Measurements from ENCODE around the gene UBXN2A. TPM values are rescaled to one million over a fixed set of nuclear protein-coding genes. Genes with fewer than 3 reads are reported as not detected.

Gene UBXN2A
- total RNA-seq, 6 experiments from 2014 or later = 4.6 to 7.9 (median 6.2) TPM

DNA sequence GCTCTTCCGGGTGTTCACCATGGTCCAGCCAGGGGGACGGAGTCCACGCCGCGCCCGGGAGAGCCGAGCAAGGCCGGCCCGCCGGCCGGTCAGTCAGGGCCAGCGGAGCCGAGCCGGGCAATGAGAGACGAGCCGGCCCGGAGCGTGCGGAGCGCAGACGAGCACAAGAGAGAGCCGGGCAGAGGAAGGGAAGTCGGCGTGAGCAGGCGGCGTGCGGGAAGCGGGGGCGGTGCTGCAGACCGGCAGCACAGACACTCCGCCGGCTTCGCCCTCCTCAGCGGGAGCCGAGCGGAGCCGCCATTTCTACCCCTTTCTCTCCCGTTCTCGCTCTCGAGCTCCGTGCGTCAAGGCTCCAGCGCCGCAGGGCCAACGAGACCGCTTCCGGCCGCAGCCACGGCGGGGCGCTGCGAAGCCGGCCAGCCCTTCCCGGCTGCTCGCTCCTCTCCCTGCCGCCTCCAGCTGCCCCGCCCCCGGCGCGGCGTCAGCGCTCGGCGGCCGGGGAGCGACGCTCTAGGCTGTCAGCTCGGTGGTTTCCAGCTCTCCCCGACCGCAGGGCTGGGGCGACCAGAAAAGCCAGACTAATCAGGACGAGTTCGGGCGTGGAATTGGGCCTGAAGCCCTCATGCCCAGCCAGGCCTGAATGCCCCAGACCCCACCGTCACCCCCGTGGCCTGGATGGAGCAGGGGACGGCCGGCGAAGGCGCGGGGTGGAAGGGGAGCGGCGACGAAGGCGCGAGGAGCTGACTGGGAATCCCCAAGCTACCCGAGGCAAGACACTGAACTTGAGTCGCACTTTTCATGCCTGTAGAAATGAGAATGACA is 13.3 kb upstream of the UBXN2A start, which contains the start of gene ATAD2B:
ATAD2B (minus strand) TSS at position 374 of the 822 bp plus-strand sequence; CDS start at position 21, 353 bp downstream.
- intact Hi-C loops (cut with DNase I) = no loop called here
- DNase-seq (peak; percentile 92 to 94 (median 92)), ATAC-seq (peak; percentile 90 to 97 (median 92))
- Histone ChIP-seq H3K9me3 (no peaks in the 10 kb centered on the region), H3K27ac (peak within 1 kb of the TSS; percentile 96 to 97 (median 97)), H3K4me1 (peaks cover 0 to 32% (median 8%) of the 10 kb centered on the region in 4 donors), H3K36me3 (no peaks in the 10 kb centered on the region), H3K27me3 (no peaks in the 10 kb centered on the region), H3K4me3 (peak within 1 kb of the TSS; percentile 75 to 88 (median 76))
- under 1% methylated on average over 22 of the region's 88 CpGs for WGBS (ENCODE audit: insufficient coverage, low coverage, low lambda C conversion rate, missing lambda C conversion rate)
- peak; percentile 89 for TF ChIP-seq POLR2A (IDR thresholded peaks at IDR 0.05)
- TF ChIP-seq, protein P1, sequence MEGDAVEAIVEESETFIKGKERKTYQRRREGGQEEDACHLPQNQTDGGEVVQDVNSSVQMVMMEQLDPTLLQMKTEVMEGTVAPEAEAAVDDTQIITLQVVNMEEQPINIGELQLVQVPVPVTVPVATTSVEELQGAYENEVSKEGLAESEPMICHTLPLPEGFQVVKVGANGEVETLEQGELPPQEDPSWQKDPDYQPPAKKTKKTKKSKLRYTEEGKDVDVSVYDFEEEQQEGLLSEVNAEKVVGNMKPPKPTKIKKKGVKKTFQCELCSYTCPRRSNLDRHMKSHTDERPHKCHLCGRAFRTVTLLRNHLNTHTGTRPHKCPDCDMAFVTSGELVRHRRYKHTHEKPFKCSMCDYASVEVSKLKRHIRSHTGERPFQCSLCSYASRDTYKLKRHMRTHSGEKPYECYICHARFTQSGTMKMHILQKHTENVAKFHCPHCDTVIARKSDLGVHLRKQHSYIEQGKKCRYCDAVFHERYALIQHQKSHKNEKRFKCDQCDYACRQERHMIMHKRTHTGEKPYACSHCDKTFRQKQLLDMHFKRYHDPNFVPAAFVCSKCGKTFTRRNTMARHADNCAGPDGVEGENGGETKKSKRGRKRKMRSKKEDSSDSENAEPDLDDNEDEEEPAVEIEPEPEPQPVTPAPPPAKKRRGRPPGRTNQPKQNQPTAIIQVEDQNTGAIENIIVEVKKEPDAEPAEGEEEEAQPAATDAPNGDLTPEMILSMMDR (IDR thresholded peaks at IDR 0.05) = peak; percentile 90 to 93 (median 92)

DNA sequence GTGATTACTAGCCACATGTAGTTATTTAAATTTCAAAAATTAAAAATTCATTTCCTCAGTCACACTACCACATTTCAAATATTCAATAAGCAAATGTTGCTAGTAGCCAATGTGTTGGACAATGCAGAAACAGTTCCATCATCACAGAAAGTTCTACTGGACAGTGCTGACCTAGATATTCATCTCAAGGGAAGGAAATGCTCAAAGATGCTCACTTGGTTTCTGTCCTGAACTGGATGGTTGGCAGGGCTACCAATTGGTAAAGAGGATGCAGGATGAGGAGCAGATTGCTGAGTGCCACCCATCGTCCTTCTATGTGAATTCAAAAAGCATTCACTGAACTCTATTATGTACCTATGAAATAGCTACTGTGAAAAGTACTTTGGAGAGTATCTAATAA is 6.0 kb upstream of the UBXN2A start:
- DNase-seq (no peak), ATAC-seq (no peak)
- Histone ChIP-seq H3K4me1 (peaks cover 0 to 3% (median under 1%) of the 10 kb centered on the region in 4 donors), H3K36me3 (no peaks in the 10 kb centered on the region), H3K4me3 (no peak overlapping the region), H3K27ac (no peak overlapping the region), H3K9me3 (no peaks in the 10 kb centered on the region), H3K27me3 (no peaks in the 10 kb centered on the region)
- WGBS (ENCODE audit: insufficient coverage, low coverage, low lambda C conversion rate, missing lambda C conversion rate) = 56% methylated on average over 1 of the region's 1 CpG
- intact Hi-C loops (cut with DNase I) = no loop called here
- TF ChIP-seq POLR2A (IDR thresholded peaks at IDR 0.05) = no peak

DNA sequence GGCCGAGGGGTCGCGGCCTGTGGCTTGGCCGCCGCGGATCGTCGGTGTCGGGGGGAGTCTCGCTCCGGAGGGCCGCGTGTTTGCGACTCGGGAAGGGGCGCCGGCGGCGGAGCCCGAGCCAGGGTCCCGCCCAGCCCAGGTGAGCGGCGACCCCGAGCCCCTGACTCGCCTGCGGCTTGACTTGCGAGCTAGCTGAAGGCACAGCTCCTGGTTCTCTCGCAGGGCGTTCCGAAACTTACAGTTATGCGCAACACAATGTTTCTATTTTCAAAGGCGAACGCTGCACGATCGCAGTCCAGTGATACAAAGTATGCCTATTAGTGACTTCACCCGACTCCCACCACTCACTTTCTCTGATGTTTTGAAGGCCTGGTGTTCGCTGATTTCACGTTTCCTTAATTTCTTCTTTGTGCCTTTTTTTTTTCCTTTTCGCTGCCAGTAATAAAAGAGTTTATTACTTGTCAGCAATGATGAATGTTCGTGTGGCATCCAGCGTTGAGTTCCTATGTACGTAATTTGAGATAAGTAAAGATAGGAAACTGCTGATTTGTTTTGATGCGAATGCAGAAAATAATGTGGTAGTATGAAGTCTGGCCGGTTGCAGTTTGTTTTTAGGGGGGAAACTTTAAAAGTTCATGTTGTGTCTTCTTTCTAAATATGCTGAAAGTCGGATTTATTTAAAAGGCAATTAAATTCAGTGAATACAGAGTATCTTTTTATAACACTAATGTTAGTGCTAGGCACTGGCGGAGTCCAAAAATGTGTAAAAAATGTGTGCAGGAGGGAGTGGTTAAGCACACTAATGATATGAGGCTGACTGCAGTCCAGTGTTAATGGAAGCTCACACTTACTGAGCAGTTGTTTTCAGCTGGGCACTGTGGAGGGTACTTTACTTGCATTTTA is 706 bp downstream of the UBXN2A start:
- TF ChIP-seq, protein P1 (IDR thresholded peaks at IDR 0.05) = no peak
- no peak for TF ChIP-seq POLR2A (IDR thresholded peaks at IDR 0.05)
- H3K4me3 ChIP-seq = peak overlapping the region; percentile 70 to 86 (median 75)
- peak; percentile 43 to 63 (median 52) for ATAC-seq
- WGBS (ENCODE audit: insufficient coverage, low coverage, low lambda C conversion rate, missing lambda C conversion rate) = 4% methylated on average over 17 of the region's 46 CpGs
- intact Hi-C loops (cut with DNase I) = no loop called here
- no peak for DNase-seq
- H3K9me3 ChIP-seq = no peaks in the 10 kb centered on the region
- peak overlapping the region; percentile 87 to 91 (median 87) for H3K27ac ChIP-seq
- no peaks in the 10 kb centered on the region for H3K27me3 ChIP-seq
- no peaks in the 10 kb centered on the region for H3K36me3 ChIP-seq
- H3K4me1 ChIP-seq = peaks cover 0 to 8% (median 0%) of the 10 kb centered on the region in 4 donors

DNA sequence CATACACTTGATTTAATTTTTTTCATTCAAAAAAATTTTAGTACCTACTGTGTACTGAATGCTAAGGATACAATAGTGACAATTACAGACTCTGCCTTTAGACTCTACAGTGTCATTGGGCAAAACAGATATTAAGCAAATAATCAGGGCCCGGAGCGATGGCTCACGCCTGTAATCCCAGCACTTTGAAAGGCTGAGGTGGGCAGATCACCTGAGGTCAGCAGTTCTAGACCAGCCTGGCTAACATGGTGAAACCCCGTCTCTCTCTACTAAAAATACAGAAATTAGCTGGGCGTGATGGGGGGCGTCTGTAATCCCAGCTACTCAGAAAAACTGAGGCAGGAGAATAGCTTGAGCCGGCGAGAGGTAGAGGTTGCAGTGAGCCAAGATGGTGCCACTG is 1.4 kb downstream of the UBXN2A start:
- Histone ChIP-seq H3K4me1 (peaks cover 0 to 8% (median 0%) of the 10 kb centered on the region in 4 donors), H3K4me3 (peak overlapping the region in 2 of 3 donors; percentile 75 to 86), H3K9me3 (no peaks in the 10 kb centered on the region), H3K27me3 (no peaks in the 10 kb centered on the region), H3K36me3 (no peaks in the 10 kb centered on the region), H3K27ac (no peak overlapping the region)
- 73% methylated on average over 7 of the region's 8 CpGs for WGBS (ENCODE audit: insufficient coverage, low coverage, low lambda C conversion rate, missing lambda C conversion rate)
- DNase-seq (no peak), ATAC-seq (no peak)
- intact Hi-C loops (cut with DNase I) = no loop called here
- TF ChIP-seq, protein P1 (IDR thresholded peaks at IDR 0.05) = no peak
- no peak for TF ChIP-seq POLR2A (IDR thresholded peaks at IDR 0.05)

All from right lobe of liver (tissue), 6 donors.